ENCODE measurements around the gene PLAGL2.
"Not testable (repeated sequence)": the region's sequence is repeated elsewhere in the genome, so short reads cannot be mapped to it uniquely, and the experiment has no call there.

The PLAGL2 gene

GRCh38 chr20:32207626-32208498, at the start of gene PLAGL2, which contains the start of gene POFUT1:
Gene PLAGL2, minus strand, starts transcription at chr20:32207743. Its CDS starts 5,565 bp downstream, at chr20:32202178.
Gene POFUT1, plus strand, starts transcription at chr20:32207880. Its CDS starts 62 bp downstream, at chr20:32207942.
- H3K9me3 Mint-ChIP-seq: no peaks in the 10 kb centered on the region
- H3K36me3 Mint-ChIP-seq: peaks cover 48% of the 10 kb centered on the region
- H3K27me3 Mint-ChIP-seq: no peaks in the 10 kb centered on the region
- peaks cover 72% of the 10 kb centered on the region for H3K4me1 Mint-ChIP-seq
- peak within 1 kb of the TSS; percentile 99 for H3K27ac Mint-ChIP-seq
- peak within 1 kb of the TSS; percentile 100 for H3K4me3 Mint-ChIP-seq

GRCh38 chr20:32252189-32252588, 44.6 kb upstream of the PLAGL2 start:
- Mint-ChIP-seq H3K27ac (peak overlapping the region; percentile 99), H3K27me3 (no peaks in the 10 kb centered on the region), H3K4me3 (peak overlapping the region; percentile 82), H3K36me3 (peaks cover 3% of the 10 kb centered on the region), H3K9me3 (no peaks in the 10 kb centered on the region), H3K4me1 (peaks cover 62% of the 10 kb centered on the region)

- H3K27ac Mint-ChIP-seq: peak overlapping the region; percentile 99
- H3K4me3 Mint-ChIP-seq: peak overlapping the region; percentile 72
- H3K4me1 Mint-ChIP-seq: peaks cover 56% of the 10 kb centered on the region
- H3K27me3 Mint-ChIP-seq: no peaks in the 10 kb centered on the region
- no peaks in the 10 kb centered on the region for H3K9me3 Mint-ChIP-seq
- peaks cover 3% of the 10 kb centered on the region for H3K36me3 Mint-ChIP-seq
Observed at GRCh38 chr20:32251470-32251869, 43.9 kb upstream of the PLAGL2 start.

GRCh38 chr20:32249030-32249738, 41.6 kb upstream of the PLAGL2 start:
- H3K4me3 Mint-ChIP-seq: peak overlapping the region; percentile 34
- H3K9me3 Mint-ChIP-seq: no peaks in the 10 kb centered on the region
- H3K4me1 Mint-ChIP-seq: peaks cover 50% of the 10 kb centered on the region

GRCh38 chr20:32248043-32248442, 40.5 kb upstream of the PLAGL2 start:
- H3K27ac Mint-ChIP-seq: peak overlapping the region; percentile 41

More at GRCh38 chr20:32249030-32249738, 41.6 kb upstream of the PLAGL2 start:
- Mint-ChIP-seq H3K27ac (peak overlapping the region; percentile 81), H3K36me3 (peaks cover 3% of the 10 kb centered on the region), H3K27me3 (no peaks in the 10 kb centered on the region)

GRCh38 chr20:32246208-32246607, 38.7 kb upstream of the PLAGL2 start:
- H3K27me3 Mint-ChIP-seq, H3K9me3 Mint-ChIP-seq, H3K36me3 Mint-ChIP-seq, H3K4me3 Mint-ChIP-seq: not testable (repeated sequence)
- H3K27ac Mint-ChIP-seq: peak overlapping the region; percentile 77
- peaks cover 24% of the 10 kb centered on the region for H3K4me1 Mint-ChIP-seq

More at GRCh38 chr20:32248043-32248442, 40.5 kb upstream of the PLAGL2 start:
- Mint-ChIP-seq H3K4me3 (no peak overlapping the region), H3K36me3 (peaks cover 3% of the 10 kb centered on the region), H3K27me3 (no peaks in the 10 kb centered on the region), H3K9me3 (no peaks in the 10 kb centered on the region), H3K4me1 (peaks cover 42% of the 10 kb centered on the region)

- no peaks in the 10 kb centered on the region for H3K9me3 Mint-ChIP-seq
- no peaks in the 10 kb centered on the region for H3K27me3 Mint-ChIP-seq
- no peak overlapping the region for H3K27ac Mint-ChIP-seq
- no peak overlapping the region for H3K4me3 Mint-ChIP-seq
- H3K4me1 Mint-ChIP-seq: peaks cover 28% of the 10 kb centered on the region
- no peaks in the 10 kb centered on the region for H3K36me3 Mint-ChIP-seq
Observed at GRCh38 chr20:32244959-32245358, 37.4 kb upstream of the PLAGL2 start.

- no peaks in the 10 kb centered on the region for H3K27me3 Mint-ChIP-seq
- no peaks in the 10 kb centered on the region for H3K36me3 Mint-ChIP-seq
- peak overlapping the region; percentile 23 for H3K27ac Mint-ChIP-seq
- H3K4me1 Mint-ChIP-seq: peaks cover 27% of the 10 kb centered on the region
- no peak overlapping the region for H3K4me3 Mint-ChIP-seq
- no peaks in the 10 kb centered on the region for H3K9me3 Mint-ChIP-seq
Observed at GRCh38 chr20:32244150-32244823, 36.7 kb upstream of the PLAGL2 start.

GRCh38 chr20:32241807-32242206, 34.3 kb upstream of the PLAGL2 start:
- peaks cover 22% of the 10 kb centered on the region for H3K4me1 Mint-ChIP-seq
- H3K36me3 Mint-ChIP-seq: peaks cover 3% of the 10 kb centered on the region
- no peak overlapping the region for H3K4me3 Mint-ChIP-seq
- H3K9me3 Mint-ChIP-seq: no peaks in the 10 kb centered on the region
- H3K27ac Mint-ChIP-seq: no peak overlapping the region
- no peaks in the 10 kb centered on the region for H3K27me3 Mint-ChIP-seq

GRCh38 chr20:32240205-32240604, 32.7 kb upstream of the PLAGL2 start:
- no peaks in the 10 kb centered on the region for H3K27me3 Mint-ChIP-seq
- H3K4me3 Mint-ChIP-seq: peak overlapping the region; percentile 39
- no peaks in the 10 kb centered on the region for H3K9me3 Mint-ChIP-seq
- peak overlapping the region; percentile 70 for H3K27ac Mint-ChIP-seq
- H3K4me1 Mint-ChIP-seq: peaks cover 20% of the 10 kb centered on the region
- peaks cover 6% of the 10 kb centered on the region for H3K36me3 Mint-ChIP-seq

- peaks cover 7% of the 10 kb centered on the region for H3K36me3 Mint-ChIP-seq
Observed at GRCh38 chr20:32238483-32239425, 31.2 kb upstream of the PLAGL2 start.

GRCh38 chr20:32237419-32237818, 29.9 kb upstream of the PLAGL2 start:
- no peaks in the 10 kb centered on the region for H3K9me3 Mint-ChIP-seq
- H3K36me3 Mint-ChIP-seq: peaks cover 19% of the 10 kb centered on the region
- H3K4me3 Mint-ChIP-seq: no peak overlapping the region
- peaks cover 32% of the 10 kb centered on the region for H3K4me1 Mint-ChIP-seq
- H3K27ac Mint-ChIP-seq: peak overlapping the region; percentile 84
- no peaks in the 10 kb centered on the region for H3K27me3 Mint-ChIP-seq

More at GRCh38 chr20:32238483-32239425, 31.2 kb upstream of the PLAGL2 start:
- no peaks in the 10 kb centered on the region for H3K9me3 Mint-ChIP-seq
- no peaks in the 10 kb centered on the region for H3K27me3 Mint-ChIP-seq
- no peak overlapping the region for H3K4me3 Mint-ChIP-seq
- H3K4me1 Mint-ChIP-seq: peaks cover 20% of the 10 kb centered on the region
- no peak overlapping the region for H3K27ac Mint-ChIP-seq

- Mint-ChIP-seq H3K4me1 (peaks cover 38% of the 10 kb centered on the region), H3K27ac (no peak overlapping the region), H3K9me3 (no peaks in the 10 kb centered on the region), H3K36me3 (peaks cover 23% of the 10 kb centered on the region), H3K27me3 (no peaks in the 10 kb centered on the region), H3K4me3 (no peak overlapping the region)
Observed at GRCh38 chr20:32236819-32237218, 29.3 kb upstream of the PLAGL2 start.

- no peaks in the 10 kb centered on the region for H3K9me3 Mint-ChIP-seq
- peak overlapping the region; percentile 96 for H3K27ac Mint-ChIP-seq
- H3K36me3 Mint-ChIP-seq: peaks cover 29% of the 10 kb centered on the region
- H3K4me3 Mint-ChIP-seq: no peak overlapping the region
- H3K4me1 Mint-ChIP-seq: peaks cover 45% of the 10 kb centered on the region
- H3K27me3 Mint-ChIP-seq: no peaks in the 10 kb centered on the region
Observed at GRCh38 chr20:32236048-32236533, 28.5 kb upstream of the PLAGL2 start.
